Liver (tissue), 3 donors: Measurements from ENCODE around the gene GRM1.

ENCODE experiments used
- CTCF ChIP-seq: fragments of 150-350 bp; IDR thresholded peaks from 2 replicates; pipeline ENCODE4 v1.5.1; 2017; ENCODE audit warnings: improper control_type of control experiment, low read depth, low read length; ENCODE audit not compliant: missing input control
- GABPA ChIP-seq, 2 donors: IDR thresholded peaks in 1 of 2; conservative IDR thresholded peaks in 1 of 2; 2 replicates each; pipeline ENCODE4 v1.6.1; 2016; ENCODE audit warnings: antibody characterized with exemption in 2 of 2, mild to moderate bottlenecking in 1 of 2, moderate library complexity in 1 of 2
- HNF4G ChIP-seq: IDR thresholded peaks from 2 replicates; pipeline ENCODE4 v1.6.1; 2016; ENCODE audit warnings: antibody characterized with exemption
- JUND ChIP-seq, 2 donors: IDR thresholded peaks; 2 replicates each; pipeline ENCODE4 v1.6.1; 2016; ENCODE audit warnings: antibody characterized with exemption in 2 of 2
- MAX ChIP-seq: IDR thresholded peaks from 2 replicates; pipeline ENCODE4 v1.6.1; 2016; ENCODE audit warnings: antibody characterized with exemption
- NR2F2 ChIP-seq: IDR thresholded peaks from 2 replicates; pipeline ENCODE4 v1.6.1; 2016; ENCODE audit warnings: antibody characterized with exemption
- RAD21 ChIP-seq, 2 donors: IDR thresholded peaks; 2 replicates each; pipeline ENCODE4 v1.6.1; 2016; ENCODE audit warnings: antibody characterized with exemption in 2 of 2, mild to moderate bottlenecking in 2 of 2
- REST ChIP-seq: IDR thresholded peaks from 2 replicates; pipeline ENCODE4 v1.6.1; 2016; ENCODE audit warnings: antibody characterized with exemption, mild to moderate bottlenecking
- YY1 ChIP-seq: IDR thresholded peaks from 2 replicates; pipeline ENCODE4 v1.6.1; 2016; ENCODE audit warnings: antibody characterized with exemption, mild to moderate bottlenecking
- TF ChIP-seq, protein P1 (sequence below): IDR thresholded peaks from 2 replicates; pipeline ENCODE4 v1.6.1; 2016; ENCODE audit warnings: antibody characterized with exemption
- donor health status: healthy.
- donor health status: healthy.

DNA sequence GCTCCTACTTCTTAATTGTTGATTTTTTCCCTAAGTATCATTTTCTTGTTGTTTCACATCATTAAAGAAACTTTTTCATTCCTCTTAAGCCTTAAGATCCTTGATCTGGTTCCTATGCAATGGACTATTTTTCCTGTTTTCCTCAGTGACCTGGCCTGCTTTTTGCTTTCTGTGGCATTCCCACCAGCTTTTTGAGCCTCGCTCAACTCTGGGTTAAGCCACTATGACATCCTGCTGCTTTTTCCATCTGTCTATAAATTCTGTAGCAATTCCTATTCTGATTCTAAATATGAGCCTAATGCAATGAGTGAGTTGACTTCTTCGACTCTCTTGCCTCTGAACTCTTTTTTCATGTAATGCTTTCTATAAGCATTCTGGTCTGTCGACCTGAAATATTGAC, 160.3 kb downstream of the GRM1 start:
- no peak for TF ChIP-seq CTCF
- TF ChIP-seq HNF4G: no peak
- no peak for TF ChIP-seq RAD21 (IDR thresholded peaks at IDR 0.05)
- TF ChIP-seq YY1: no peak
- no peak for TF ChIP-seq NR2F2
- TF ChIP-seq REST: no peak
- TF ChIP-seq JUND (IDR thresholded peaks at IDR 0.05): no peak
- TF ChIP-seq MAX: no peak
- TF ChIP-seq, protein P1, sequence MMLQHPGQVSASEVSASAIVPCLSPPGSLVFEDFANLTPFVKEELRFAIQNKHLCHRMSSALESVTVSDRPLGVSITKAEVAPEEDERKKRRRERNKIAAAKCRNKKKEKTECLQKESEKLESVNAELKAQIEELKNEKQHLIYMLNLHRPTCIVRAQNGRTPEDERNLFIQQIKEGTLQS: no peak
- TF ChIP-seq GABPA (IDR thresholded peaks at IDR 0.05 in 1 of 2, conservative IDR thresholded peaks at IDR 0.05 in 1 of 2): no peak
